ENCODE data around the gene ARHGAP8.

The ARHGAP8 gene

GRCh38 chr22:44734278-44734677 lies 18.1 kb upstream of the ARHGAP8 start:
- no peaks in the 10 kb centered on the region for H3K9me3 ChIP-seq (ENCODE audit: severe bottlenecking)
- DNase-seq: no peak
- TF ChIP-seq CTCF (IDR thresholded peaks at IDR 0.05; ENCODE audit: low read depth, low read length): no peak
- H3K27ac ChIP-seq: no peak overlapping the region
- no peaks in the 10 kb centered on the region for H3K36me3 ChIP-seq
- H3K27me3 ChIP-seq (ENCODE audit: insufficient read depth, low read depth, severe bottlenecking): no peaks in the 10 kb centered on the region
- no peak overlapping the region for H3K4me3 ChIP-seq (ENCODE audit: low read depth, low read length)

DNA sequence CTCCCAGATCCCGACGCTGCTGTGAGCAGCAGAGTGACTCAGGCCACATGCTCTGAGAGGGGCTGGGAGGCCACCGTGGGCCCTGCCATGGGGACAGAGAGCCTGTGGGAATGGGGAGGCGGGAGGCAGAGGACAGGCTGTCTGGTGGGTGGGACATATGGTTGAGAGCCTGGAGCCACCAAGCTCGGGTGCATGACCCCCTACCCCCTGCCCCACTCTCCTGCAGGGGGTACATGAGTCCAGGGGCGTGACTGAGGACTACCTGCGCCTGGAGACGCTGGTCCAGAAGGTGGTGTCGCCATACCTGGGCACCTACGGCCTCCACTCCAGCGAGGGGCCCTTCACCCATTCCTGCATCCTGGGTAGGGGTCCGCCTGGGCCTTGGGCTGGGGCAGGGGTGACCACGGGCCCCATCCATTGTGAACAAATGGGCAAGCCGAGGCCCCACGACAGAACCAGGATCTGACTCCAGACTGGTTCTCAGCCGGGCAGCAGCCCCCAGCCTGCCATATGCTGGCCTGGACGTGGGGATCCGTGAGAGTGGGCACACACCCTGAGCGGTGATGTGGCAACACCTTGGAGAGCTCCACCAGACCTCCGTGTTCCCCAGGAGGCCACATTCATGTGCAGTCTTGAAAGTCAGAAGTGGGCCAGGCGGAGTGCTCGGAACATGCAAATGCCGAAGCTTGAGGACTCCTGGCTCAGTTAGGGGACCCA lies 17.4 kb upstream of the ARHGAP8 start:
- H3K27ac ChIP-seq: no peak overlapping the region
- no peaks in the 10 kb centered on the region for H3K36me3 ChIP-seq
- H3K9me3 ChIP-seq (ENCODE audit: severe bottlenecking): no peaks in the 10 kb centered on the region
- no peak overlapping the region for H3K4me3 ChIP-seq (ENCODE audit: low read depth, low read length)
- no peak for DNase-seq
- TF ChIP-seq CTCF (IDR thresholded peaks at IDR 0.05; ENCODE audit: low read depth, low read length): no peak
- H3K27me3 ChIP-seq (ENCODE audit: insufficient read depth, low read depth, severe bottlenecking): no peaks in the 10 kb centered on the region

DNA sequence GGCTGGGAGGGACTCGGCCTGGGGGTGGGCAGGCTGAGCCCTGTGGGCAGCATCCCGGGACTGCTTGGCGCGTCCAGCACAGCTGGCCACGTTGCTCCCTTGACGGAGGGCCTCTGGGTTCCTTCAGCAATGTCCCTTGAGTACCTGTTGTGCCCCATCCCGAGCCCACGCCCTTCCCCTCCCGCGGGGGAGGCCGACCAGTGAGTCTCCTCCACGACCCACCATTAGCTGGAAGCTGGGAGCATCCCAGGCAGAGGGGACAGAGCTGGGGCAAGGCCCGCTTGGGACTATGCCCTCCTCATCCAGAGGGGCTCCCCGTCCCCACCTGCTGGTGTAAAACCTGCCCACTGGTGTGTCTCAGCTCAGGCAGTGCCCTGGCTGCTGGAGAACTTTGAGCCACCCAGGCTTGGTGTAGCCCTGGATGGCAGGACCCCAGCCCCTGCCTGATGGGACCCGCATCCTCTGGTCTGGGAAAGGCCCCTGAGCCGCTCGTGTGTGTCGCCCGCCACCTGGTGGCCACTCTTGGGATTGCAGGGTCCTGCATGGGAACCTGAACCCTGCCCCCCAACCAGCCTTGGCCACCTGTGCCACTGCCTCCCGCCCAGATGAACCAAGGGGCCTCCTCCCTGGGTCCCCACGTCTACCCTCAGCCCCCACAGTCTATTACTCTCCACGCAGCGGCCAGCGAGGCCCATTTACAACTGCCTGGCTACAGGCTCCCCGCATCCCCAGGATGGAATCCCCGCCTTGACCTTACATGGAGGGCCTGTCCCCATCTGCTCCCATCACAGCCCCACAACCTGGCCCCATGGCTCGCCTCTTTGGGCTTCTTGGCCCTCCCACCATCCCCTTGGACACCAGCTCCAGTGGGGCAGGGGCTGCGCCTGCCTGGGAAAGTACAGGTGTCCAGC lies 16.6 kb upstream of the ARHGAP8 start:
- H3K36me3 ChIP-seq: no peaks in the 10 kb centered on the region
- no peak overlapping the region for H3K4me3 ChIP-seq (ENCODE audit: low read depth, low read length)
- DNase-seq: peak; percentile 83
- TF ChIP-seq CTCF (IDR thresholded peaks at IDR 0.05; ENCODE audit: low read depth, low read length): peak; percentile 96
- H3K27ac ChIP-seq: no peak overlapping the region
- no peaks in the 10 kb centered on the region for H3K9me3 ChIP-seq (ENCODE audit: severe bottlenecking)
- no peaks in the 10 kb centered on the region for H3K27me3 ChIP-seq (ENCODE audit: insufficient read depth, low read depth, severe bottlenecking)

- Histone ChIP-seq H3K27me3 (ENCODE audit: insufficient read depth, low read depth, severe bottlenecking) (no peaks in the 10 kb centered on the region), H3K4me3 (ENCODE audit: low read depth, low read length) (no peak overlapping the region), H3K36me3 (no peaks in the 10 kb centered on the region), H3K9me3 (ENCODE audit: severe bottlenecking) (no peaks in the 10 kb centered on the region), H3K27ac (no peak overlapping the region)
- TF ChIP-seq CTCF (IDR thresholded peaks at IDR 0.05; ENCODE audit: low read depth, low read length): no peak
- DNase-seq: no peak
Measured at GRCh38 chr22:44736581-44737405, 15.6 kb upstream of the ARHGAP8 start.

GRCh38 chr22:44737406-44738346 lies 14.7 kb upstream of the ARHGAP8 start:
- Histone ChIP-seq H3K36me3 (no peaks in the 10 kb centered on the region), H3K27ac (no peak overlapping the region)
- no peak for TF ChIP-seq CTCF (IDR thresholded peaks at IDR 0.05; ENCODE audit: low read depth, low read length)

More at GRCh38 chr22:44737406-44738346, 14.7 kb upstream of the ARHGAP8 start:
- Histone ChIP-seq H3K4me3 (ENCODE audit: low read depth, low read length) (no peak overlapping the region), H3K9me3 (ENCODE audit: severe bottlenecking) (no peaks in the 10 kb centered on the region), H3K27me3 (ENCODE audit: insufficient read depth, low read depth, severe bottlenecking) (no peaks in the 10 kb centered on the region)
- DNase-seq: peak; percentile 56

All from WERI-Rb-1 (cell line).